Measurements from ENCODE around the gene ECI2. TPM values are rescaled to one million over a fixed set of nuclear protein-coding genes. Genes with fewer than 3 reads are reported as not detected.

The ECI2 gene
- total and polyA plus RNA-seq, 2 experiments from 2014 or later = 63.7 to 102 TPM

DNA sequence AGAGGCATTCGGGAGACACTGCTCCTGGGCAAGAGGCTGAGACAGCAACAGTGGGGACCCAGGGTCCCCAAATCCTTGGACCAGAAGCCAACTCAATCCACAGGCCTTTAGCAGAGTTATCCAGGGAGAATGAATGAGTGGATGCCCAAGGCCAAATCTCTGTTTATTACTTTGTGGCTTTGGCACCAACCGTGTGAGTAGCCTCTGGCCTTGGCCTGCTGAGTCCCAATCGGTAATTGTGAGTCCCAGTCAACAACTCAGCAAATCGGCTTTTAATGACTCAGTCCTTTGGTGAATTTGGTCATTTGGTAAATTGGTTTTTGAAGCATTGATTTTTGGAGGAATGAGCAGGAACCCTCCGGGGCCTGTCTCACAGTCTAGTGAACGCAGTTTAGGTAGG is 29.1 kb upstream of the ECI2 start:
- Mint-ChIP-seq H3K27me3 (ENCODE audit: insufficient read depth, low read depth, poor library complexity) (peaks cover 10% of the 10 kb centered on the region), H3K36me3 (ENCODE audit: low read depth) (peaks cover 24% of the 10 kb centered on the region), H3K4me3 (no peak overlapping the region), H3K4me1 (peaks cover 11% of the 10 kb centered on the region), H3K9me3 (peaks cover 27% of the 10 kb centered on the region; the same call in 2 of the 3 replicates), H3K27ac (no peak overlapping the region)
- 0 out of 2 replicates have a peak, but pooled peaks cover 2% of the 10 kb centered on the region for H3K9me2 ChIP-seq (ENCODE audit: insufficient read depth)
- H4K20me1 ChIP-seq (replicated peaks; ENCODE audit: insufficient read depth) = no peaks in the 10 kb centered on the region
- H3K4me2 ChIP-seq = no peak overlapping the region
- no peak for TF ChIP-seq CTCF (conservative IDR thresholded peaks at IDR 0.05; ENCODE audit: low read depth in 2 of 2)
- no peak for TF ChIP-seq CREB1 (CRISPR knock-in tag; IDR thresholded peaks at IDR 0.05; ENCODE audit: low read depth)
- TF ChIP-seq EZH2 (IDR thresholded peaks at IDR 0.05; ENCODE audit: low read depth, unreplicated experiment) = no peak
- no peak for TF ChIP-seq POLR2AphosphoS5 (IDR thresholded peaks at IDR 0.05; ENCODE audit: low read depth)
- no peak for TF ChIP-seq EZH2phosphoT487 (IDR thresholded peaks at IDR 0.05; ENCODE audit: unreplicated experiment)
- H3K4me3 ChIP-seq = no peak overlapping the region
- DNase-seq (ENCODE audit: low spot score) (no peak), ATAC-seq (no peak)
- H3K27me3 ChIP-seq (ENCODE audit: insufficient read depth) = peaks cover 10% of the 10 kb centered on the region; the same call in 1 of the 2 replicates
- peaks cover 2% of the 10 kb centered on the region; the same call in 1 of the 2 replicates for H3K4me1 ChIP-seq (ENCODE audit: insufficient read depth)
- H3K36me3 ChIP-seq (ENCODE audit: insufficient read depth) = no peaks in the 10 kb centered on the region
- no peaks in the 10 kb centered on the region for H3F3A ChIP-seq (replicated peaks; ENCODE audit: low read depth)
- no peak overlapping the region for H3K27ac ChIP-seq (ENCODE audit: low read depth)
- H2AFZ ChIP-seq = no peak overlapping the region
- H3K79me2 ChIP-seq (replicated peaks; ENCODE audit: insufficient read depth) = no peaks in the 10 kb centered on the region

- no peaks in the 10 kb centered on the region for H3K36me3 ChIP-seq (ENCODE audit: insufficient read depth)
- H3K79me2 ChIP-seq (replicated peaks; ENCODE audit: insufficient read depth) = no peaks in the 10 kb centered on the region
- Mint-ChIP-seq H3K4me1 (peaks cover 7% of the 10 kb centered on the region), H3K27ac (no peak overlapping the region), H3K27me3 (ENCODE audit: insufficient read depth, low read depth, poor library complexity) (peaks cover 10% of the 10 kb centered on the region), H3K4me3 (no peak overlapping the region), H3K36me3 (ENCODE audit: low read depth) (peaks cover 23% of the 10 kb centered on the region), H3K9me3 (peaks cover 27% of the 10 kb centered on the region; the same call in 2 of the 3 replicates)
- DNase-seq (ENCODE audit: low spot score) = no peak
- 0 out of 2 replicates have a peak, but pooled peaks cover 2% of the 10 kb centered on the region for H3K9me2 ChIP-seq (ENCODE audit: insufficient read depth)
- ATAC-seq = no peak
- no peaks in the 10 kb centered on the region for H3F3A ChIP-seq (replicated peaks; ENCODE audit: low read depth)
- no peaks in the 10 kb centered on the region for H4K20me1 ChIP-seq (replicated peaks; ENCODE audit: insufficient read depth)
- H2AFZ ChIP-seq = no peak overlapping the region
- H3K27me3 ChIP-seq (ENCODE audit: insufficient read depth) = peaks cover 10% of the 10 kb centered on the region; the same call in 1 of the 2 replicates
- no peak overlapping the region for H3K27ac ChIP-seq (ENCODE audit: low read depth)
- no peak overlapping the region for H3K4me2 ChIP-seq
- no peaks in the 10 kb centered on the region for H3K4me1 ChIP-seq (ENCODE audit: insufficient read depth)
- no peak overlapping the region for H3K4me3 ChIP-seq
- TF ChIP-seq CREB1 (CRISPR knock-in tag; IDR thresholded peaks at IDR 0.05; ENCODE audit: low read depth) (no peak), EZH2 (IDR thresholded peaks at IDR 0.05; ENCODE audit: low read depth, unreplicated experiment) (no peak), ZNF331 (CRISPR knock-in tag; IDR thresholded peaks at IDR 0.05; ENCODE audit: low read depth) (no peak), ETS1 (IDR thresholded peaks at IDR 0.05) (no peak), POLR2AphosphoS5 (IDR thresholded peaks at IDR 0.05; ENCODE audit: low read depth) (no peak), JUNB (IDR thresholded peaks at IDR 0.05; ENCODE audit: unreplicated experiment) (no peak), CTCF (conservative IDR thresholded peaks at IDR 0.05; ENCODE audit: low read depth in 2 of 2) (no peak), EZH2phosphoT487 (IDR thresholded peaks at IDR 0.05; ENCODE audit: unreplicated experiment) (no peak), ZNF114 (CRISPR knock-in tag; IDR thresholded peaks at IDR 0.05) (no peak)
- TF ChIP-seq, protein P1, sequence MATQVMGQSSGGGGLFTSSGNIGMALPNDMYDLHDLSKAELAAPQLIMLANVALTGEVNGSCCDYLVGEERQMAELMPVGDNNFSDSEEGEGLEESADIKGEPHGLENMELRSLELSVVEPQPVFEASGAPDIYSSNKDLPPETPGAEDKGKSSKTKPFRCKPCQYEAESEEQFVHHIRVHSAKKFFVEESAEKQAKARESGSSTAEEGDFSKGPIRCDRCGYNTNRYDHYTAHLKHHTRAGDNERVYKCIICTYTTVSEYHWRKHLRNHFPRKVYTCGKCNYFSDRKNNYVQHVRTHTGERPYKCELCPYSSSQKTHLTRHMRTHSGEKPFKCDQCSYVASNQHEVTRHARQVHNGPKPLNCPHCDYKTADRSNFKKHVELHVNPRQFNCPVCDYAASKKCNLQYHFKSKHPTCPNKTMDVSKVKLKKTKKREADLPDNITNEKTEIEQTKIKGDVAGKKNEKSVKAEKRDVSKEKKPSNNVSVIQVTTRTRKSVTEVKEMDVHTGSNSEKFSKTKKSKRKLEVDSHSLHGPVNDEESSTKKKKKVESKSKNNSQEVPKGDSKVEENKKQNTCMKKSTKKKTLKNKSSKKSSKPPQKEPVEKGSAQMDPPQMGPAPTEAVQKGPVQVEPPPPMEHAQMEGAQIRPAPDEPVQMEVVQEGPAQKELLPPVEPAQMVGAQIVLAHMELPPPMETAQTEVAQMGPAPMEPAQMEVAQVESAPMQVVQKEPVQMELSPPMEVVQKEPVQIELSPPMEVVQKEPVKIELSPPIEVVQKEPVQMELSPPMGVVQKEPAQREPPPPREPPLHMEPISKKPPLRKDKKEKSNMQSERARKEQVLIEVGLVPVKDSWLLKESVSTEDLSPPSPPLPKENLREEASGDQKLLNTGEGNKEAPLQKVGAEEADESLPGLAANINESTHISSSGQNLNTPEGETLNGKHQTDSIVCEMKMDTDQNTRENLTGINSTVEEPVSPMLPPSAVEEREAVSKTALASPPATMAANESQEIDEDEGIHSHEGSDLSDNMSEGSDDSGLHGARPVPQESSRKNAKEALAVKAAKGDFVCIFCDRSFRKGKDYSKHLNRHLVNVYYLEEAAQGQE (IDR thresholded peaks at IDR 0.05; ENCODE audit: unreplicated experiment) = no peak
Observed at GRCh38 chr6:4164117-4164442, 28.7 kb upstream of the ECI2 start.

Measured in GM23338 (cell line).